ENCODE results near the gene MYLK2. TPM values are rescaled to one million over a fixed set of nuclear protein-coding genes. Genes with fewer than 3 reads are reported as not detected.

The MYLK2 gene
- polyA plus RNA-seq, 1 donor from 2014 or later: 0.22 TPM

- Histone ChIP-seq H3K4me3 (ENCODE audit: low read length) (no peak overlapping the region), H3K27ac (ENCODE audit: low read length) (no peak overlapping the region), H3K9me3 (ENCODE audit: low read length) (no peaks in the 10 kb centered on the region), H3K36me3 (ENCODE audit: insufficient read depth, low read length) (no peaks in the 10 kb centered on the region), H3F3A (ENCODE audit: insufficient read depth, low read length, poor library complexity, severe bottlenecking) (no peaks in the 10 kb centered on the region), H4K20me1 (ENCODE audit: insufficient read depth) (no peaks in the 10 kb centered on the region), H3K4me2 (ENCODE audit: low read length) (no peak overlapping the region), H2AFZ (ENCODE audit: low read depth, low read length) (no peak overlapping the region), H3K9ac (ENCODE audit: low read length) (no peak overlapping the region), H3K79me2 (replicated peaks; ENCODE audit: insufficient read depth, low read length) (no peaks in the 10 kb centered on the region), H3K27me3 (ENCODE audit: insufficient read depth, low read depth, low read length) (peaks cover 14% of the 10 kb centered on the region), H3K9me2 (ENCODE audit: insufficient read depth, low read length) (no peaks in the 10 kb centered on the region)
- TF ChIP-seq RAD21 (conservative IDR thresholded peaks at IDR 0.05) (no peak), TAF1 (IDR thresholded peaks at IDR 0.05; ENCODE audit: low read depth) (no peak), EP300 (conservative IDR thresholded peaks at IDR 0.05; ENCODE audit: poor library complexity, severe bottlenecking) (no peak), SMC3 (conservative IDR thresholded peaks at IDR 0.05; ENCODE audit: poor library complexity) (no peak), MXI1 (conservative IDR thresholded peaks at IDR 0.05; ENCODE audit: poor library complexity, severe bottlenecking) (no peak), POLR2AphosphoS5 (IDR thresholded peaks at IDR 0.05) (no peak), CTCF (IDR thresholded peaks at IDR 0.05; ENCODE audit: poor library complexity, severe bottlenecking) (no peak), REST (IDR thresholded peaks at IDR 0.05; ENCODE audit: borderline replicate concordance) (no peak), EZH2 (IDR thresholded peaks at IDR 0.05; ENCODE audit: borderline replicate concordance, insufficient read depth, low read length, poor library complexity, severe bottlenecking) (no peak)
Observed at GRCh38 chr20:31846793-31847138, 27.6 kb downstream of the MYLK2 start.

- peaks cover 14% of the 10 kb centered on the region for H3K27me3 ChIP-seq (ENCODE audit: insufficient read depth, low read depth, low read length)
- no peak overlapping the region for H2AFZ ChIP-seq (ENCODE audit: low read depth, low read length)
- no peaks in the 10 kb centered on the region for H3K79me2 ChIP-seq (replicated peaks; ENCODE audit: insufficient read depth, low read length)
- H4K20me1 ChIP-seq (ENCODE audit: insufficient read depth): no peaks in the 10 kb centered on the region
- no peak overlapping the region for H3K27ac ChIP-seq (ENCODE audit: low read length)
- no peak overlapping the region for H3K4me2 ChIP-seq (ENCODE audit: low read length)
- H3F3A ChIP-seq (ENCODE audit: insufficient read depth, low read length, poor library complexity, severe bottlenecking): no peaks in the 10 kb centered on the region
- H3K9ac ChIP-seq (ENCODE audit: low read length): no peak overlapping the region
- H3K9me3 ChIP-seq (ENCODE audit: low read length): no peaks in the 10 kb centered on the region
- no peaks in the 10 kb centered on the region for H3K36me3 ChIP-seq (ENCODE audit: insufficient read depth, low read length)
- no peaks in the 10 kb centered on the region for H3K9me2 ChIP-seq (ENCODE audit: insufficient read depth, low read length)
- no peak for TF ChIP-seq CTCF (IDR thresholded peaks at IDR 0.05; ENCODE audit: poor library complexity, severe bottlenecking)
- TF ChIP-seq SMC3 (conservative IDR thresholded peaks at IDR 0.05; ENCODE audit: poor library complexity): no peak
- TF ChIP-seq POLR2AphosphoS5 (IDR thresholded peaks at IDR 0.05): no peak
- TF ChIP-seq MXI1 (conservative IDR thresholded peaks at IDR 0.05; ENCODE audit: poor library complexity, severe bottlenecking): no peak
- no peak for TF ChIP-seq TAF1 (IDR thresholded peaks at IDR 0.05; ENCODE audit: low read depth)
- TF ChIP-seq EZH2 (IDR thresholded peaks at IDR 0.05; ENCODE audit: borderline replicate concordance, insufficient read depth, low read length, poor library complexity, severe bottlenecking): no peak
- no peak for TF ChIP-seq EP300 (conservative IDR thresholded peaks at IDR 0.05; ENCODE audit: poor library complexity, severe bottlenecking)
- H3K4me3 ChIP-seq (ENCODE audit: low read length): no peak overlapping the region
Observed at GRCh38 chr20:31848088-31848999, 29.2 kb downstream of the MYLK2 start.

Data from neural cell (in vitro differentiated cells).